Measurements from ENCODE around the gene IFITM1.
"Not testable (repeated sequence)": the region's sequence is repeated elsewhere in the genome, so short reads cannot be mapped to it uniquely, and the experiment has no call there.

IFITM1 gene

DNA sequence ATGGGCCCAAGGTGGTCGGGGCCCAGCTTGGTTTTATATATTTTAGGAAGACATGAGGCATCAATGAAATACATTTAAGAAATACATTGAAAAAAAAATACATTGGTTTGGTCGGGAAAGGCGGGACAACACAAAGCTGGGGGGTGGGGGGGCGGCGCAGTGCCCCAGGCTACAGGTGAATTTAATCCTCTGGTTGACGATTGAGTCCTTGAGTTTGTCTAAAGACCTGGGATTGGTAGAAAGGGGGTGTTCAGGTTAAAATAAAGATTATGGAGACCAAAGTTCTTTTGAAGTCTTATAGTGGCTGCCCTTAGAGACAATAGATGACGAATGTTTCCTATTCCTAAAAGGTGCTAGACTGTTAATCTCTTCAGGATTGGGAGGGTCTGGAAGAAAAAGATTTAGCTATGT lies 3.1 kb downstream of the IFITM1 start:
- Histone ChIP-seq H3K4me1 (peaks cover 0 to 27% (median 17%) of the 10 kb centered on the region in 4 donors), H3K4me3 (peak overlapping the region; percentile 50 to 51)

DNA sequence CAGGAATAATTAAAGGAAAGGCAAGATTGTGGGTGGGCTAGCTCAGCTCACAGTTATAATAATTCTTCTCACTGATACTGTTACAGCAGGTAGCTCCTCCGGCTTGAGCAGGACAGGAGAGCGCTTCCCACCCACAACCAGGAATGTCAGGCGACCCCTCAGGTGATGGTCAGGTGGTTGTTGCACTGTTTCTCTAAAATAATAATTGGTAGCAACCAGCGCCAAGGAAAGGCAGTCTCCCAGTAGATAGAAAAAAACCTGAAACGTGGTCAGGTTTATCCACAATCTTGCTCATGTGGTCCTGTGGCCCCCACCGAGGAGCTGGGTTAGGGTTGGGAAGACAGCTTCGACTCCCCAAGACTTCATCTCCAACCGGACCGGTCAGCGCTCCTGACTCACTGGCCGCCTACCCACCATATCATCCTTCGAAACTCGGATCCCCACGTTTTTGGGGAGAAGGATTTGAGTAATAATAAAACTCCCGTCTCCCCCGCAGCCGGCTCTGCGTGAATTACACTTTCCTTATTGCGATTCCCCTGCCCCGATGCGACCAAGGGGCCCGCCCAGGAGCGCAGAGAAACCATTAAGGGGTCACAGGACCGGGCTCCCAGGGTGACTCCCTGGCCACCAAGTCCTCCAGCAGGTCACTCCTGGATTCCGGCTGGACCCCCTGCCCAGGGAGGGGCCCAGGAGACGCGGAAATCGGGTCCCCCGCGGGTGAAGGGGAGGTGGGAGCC lies 4.0 kb downstream of the IFITM1 start:
- peak overlapping the region in 1 of 2 donors; percentile 46 for H3K4me3 ChIP-seq
- DNase-seq = peak; percentile 22 to 42
- H3K27me3 ChIP-seq = peaks cover 0 to 11% of the 10 kb centered on the region in 2 donors
- H3K4me1 ChIP-seq = peaks cover 0 to 24% (median 14%) of the 10 kb centered on the region in 4 donors
- intact Hi-C loops (cut with DNase I; ENCODE audit: low total_unique reads); H3K9me3 ChIP-seq; H3K36me3 ChIP-seq: not testable (repeated sequence)
- H3K27ac ChIP-seq = peak overlapping the region; percentile 28 to 55

More for the DNA sequence above, 3.1 kb downstream of the IFITM1 start:
- Histone ChIP-seq H3K27ac (peak overlapping the region in 1 of 2 donors; percentile 28), H3K27me3 (peaks cover 0 to 11% of the 10 kb centered on the region in 2 donors), H3K36me3 (no peaks in the 10 kb centered on the region), H3K9me3 (no peaks in the 10 kb centered on the region)
- TF ChIP-seq, protein P1, sequence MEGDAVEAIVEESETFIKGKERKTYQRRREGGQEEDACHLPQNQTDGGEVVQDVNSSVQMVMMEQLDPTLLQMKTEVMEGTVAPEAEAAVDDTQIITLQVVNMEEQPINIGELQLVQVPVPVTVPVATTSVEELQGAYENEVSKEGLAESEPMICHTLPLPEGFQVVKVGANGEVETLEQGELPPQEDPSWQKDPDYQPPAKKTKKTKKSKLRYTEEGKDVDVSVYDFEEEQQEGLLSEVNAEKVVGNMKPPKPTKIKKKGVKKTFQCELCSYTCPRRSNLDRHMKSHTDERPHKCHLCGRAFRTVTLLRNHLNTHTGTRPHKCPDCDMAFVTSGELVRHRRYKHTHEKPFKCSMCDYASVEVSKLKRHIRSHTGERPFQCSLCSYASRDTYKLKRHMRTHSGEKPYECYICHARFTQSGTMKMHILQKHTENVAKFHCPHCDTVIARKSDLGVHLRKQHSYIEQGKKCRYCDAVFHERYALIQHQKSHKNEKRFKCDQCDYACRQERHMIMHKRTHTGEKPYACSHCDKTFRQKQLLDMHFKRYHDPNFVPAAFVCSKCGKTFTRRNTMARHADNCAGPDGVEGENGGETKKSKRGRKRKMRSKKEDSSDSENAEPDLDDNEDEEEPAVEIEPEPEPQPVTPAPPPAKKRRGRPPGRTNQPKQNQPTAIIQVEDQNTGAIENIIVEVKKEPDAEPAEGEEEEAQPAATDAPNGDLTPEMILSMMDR (IDR thresholded peaks at IDR 0.05) = no peak
- no peak for DNase-seq
- intact Hi-C loops (cut with DNase I; ENCODE audit: low total_unique reads) = no loop called here

DNA sequence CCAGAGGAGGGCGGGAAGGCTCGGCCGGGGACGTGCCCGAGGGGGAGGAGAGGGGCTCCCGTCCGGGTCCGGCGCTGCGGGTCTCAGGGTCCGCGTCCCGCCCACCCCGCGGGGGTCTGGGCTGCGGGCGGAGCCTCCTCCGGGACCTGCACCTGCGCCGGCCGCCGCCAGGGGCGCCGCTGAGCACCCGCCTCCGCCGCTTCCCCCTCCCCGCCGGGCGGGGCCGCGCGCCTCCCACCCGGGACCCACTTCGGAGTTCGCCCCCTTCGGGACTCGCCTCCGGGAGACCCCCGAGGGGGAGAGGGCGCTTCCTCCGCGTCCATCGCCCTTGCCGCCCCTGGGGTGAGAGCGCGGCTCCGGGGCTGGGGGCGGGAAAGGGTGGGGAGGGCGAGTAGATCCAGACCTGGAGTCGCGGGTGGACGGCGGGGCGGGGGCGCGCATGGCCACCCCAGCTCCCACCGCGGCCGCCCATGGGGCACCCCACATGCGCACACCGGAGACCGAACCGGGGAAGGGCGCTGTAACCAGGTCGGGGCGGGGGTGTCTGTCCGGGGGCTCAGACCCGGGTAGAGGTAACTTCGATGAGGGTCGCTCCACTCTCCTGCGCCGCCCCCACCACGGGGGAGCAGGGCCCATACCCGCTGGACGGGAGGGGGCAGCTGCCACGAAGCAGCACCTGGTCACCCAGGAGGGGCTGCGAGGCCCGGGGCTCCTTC lies 4.7 kb downstream of the IFITM1 start:
- Histone ChIP-seq H3K4me3 (peak overlapping the region; percentile 79 to 100), H3K27me3 (peaks cover 0 to 11% of the 10 kb centered on the region in 2 donors), H3K4me1 (peaks cover 0 to 19% (median 11%) of the 10 kb centered on the region in 4 donors), H3K27ac (peak overlapping the region; percentile 93 to 100)
- peak in 1 of 2 donors; percentile 66 for DNase-seq
- intact Hi-C loops (cut with DNase I; ENCODE audit: low total_unique reads); H3K36me3 ChIP-seq; H3K9me3 ChIP-seq: not testable (repeated sequence)

DNA sequence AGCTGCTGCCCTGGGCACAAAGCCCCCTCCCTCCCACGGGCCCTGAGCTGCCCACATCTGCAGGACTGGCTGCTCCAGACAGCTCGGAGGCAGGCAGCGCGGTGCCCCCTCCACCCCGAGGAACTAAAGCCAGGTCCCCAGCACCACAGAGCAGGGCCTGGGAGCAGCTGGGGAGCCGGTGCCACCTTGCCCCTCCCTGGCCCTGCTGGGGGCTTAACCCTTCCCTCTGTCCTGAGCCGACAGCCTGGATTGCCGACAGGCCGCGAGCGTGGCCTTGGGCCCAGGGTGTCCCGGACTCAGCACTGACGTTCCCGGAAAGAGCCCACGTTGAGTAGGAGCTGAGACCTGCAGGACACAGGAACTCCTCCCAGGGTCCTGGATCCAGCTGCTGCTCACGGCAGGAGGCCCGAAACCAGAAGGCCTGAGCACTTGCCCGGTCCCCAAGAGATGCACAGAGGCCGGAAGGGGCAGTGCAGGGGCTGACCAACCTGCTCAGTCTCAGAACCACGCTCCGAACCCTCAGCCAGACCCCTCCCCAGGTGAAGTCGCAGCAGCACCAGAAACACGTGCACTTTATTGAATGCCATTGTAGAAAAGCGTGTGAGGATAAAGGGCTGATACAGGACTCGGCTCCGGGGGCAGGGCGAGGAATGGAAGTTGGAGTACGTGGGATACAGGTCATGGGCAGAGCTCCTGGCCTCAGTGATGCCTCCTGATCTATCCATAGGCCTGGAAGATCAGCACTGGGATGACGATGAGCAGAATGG lies 5.5 kb downstream of the IFITM1 start:
- TF ChIP-seq, protein P1 (IDR thresholded peaks at IDR 0.05) = peak; percentile 5 to 34
- Histone ChIP-seq H3K4me3 (peak overlapping the region; percentile 79 to 100), H3K27ac (peak overlapping the region; percentile 93 to 100), H3K4me1 (peaks cover 0 to 21% (median 11%) of the 10 kb centered on the region in 4 donors), H3K27me3 (peaks cover 0 to 11% of the 10 kb centered on the region in 2 donors)
- H3K9me3 ChIP-seq; H3K36me3 ChIP-seq; intact Hi-C loops (cut with DNase I; ENCODE audit: low total_unique reads): not testable (repeated sequence)
- DNase-seq = peak in 1 of 2 donors; percentile 76

DNA sequence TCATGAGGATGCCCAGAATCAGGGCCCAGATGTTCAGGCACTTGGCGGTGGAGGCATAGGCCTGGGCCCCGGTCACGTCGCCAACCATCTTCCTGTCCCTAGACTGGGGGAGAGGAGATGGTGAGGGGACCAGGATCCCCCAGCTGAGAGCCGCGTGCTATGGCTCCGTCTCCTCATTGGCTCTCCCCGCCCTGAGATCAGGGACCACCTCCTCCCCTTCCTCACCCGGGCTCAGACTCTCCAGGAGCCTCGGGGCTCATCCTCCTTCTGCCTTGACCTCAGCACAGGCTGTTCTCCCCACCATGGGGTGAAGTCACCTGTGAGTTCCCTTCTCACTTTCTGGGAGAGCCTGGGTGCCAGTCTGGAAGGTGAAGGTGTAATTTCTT lies 6.0 kb downstream of the IFITM1 start:
- H3K36me3 ChIP-seq; intact Hi-C loops (cut with DNase I; ENCODE audit: low total_unique reads); H3K9me3 ChIP-seq: not testable (repeated sequence)

DNA sequence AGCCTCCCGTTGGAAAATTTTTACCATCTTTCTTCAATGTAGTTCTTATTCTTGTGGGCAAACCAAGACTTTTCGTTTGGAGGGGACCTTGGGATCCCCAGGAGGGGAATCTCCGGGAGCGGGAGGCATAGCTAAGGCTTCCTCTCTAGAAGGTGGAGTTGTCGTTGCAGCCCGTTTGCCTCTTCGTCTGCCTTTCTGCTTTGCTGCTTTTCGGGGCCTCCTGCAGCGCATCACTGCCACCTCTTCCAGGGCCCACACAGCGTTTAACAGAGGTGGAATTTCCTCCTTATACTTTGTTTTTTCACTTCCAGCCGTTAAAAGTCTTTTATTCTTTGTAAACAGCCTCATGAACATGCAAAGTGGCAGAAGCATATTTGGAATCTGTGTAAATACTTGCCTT lies 10.3 kb downstream of the IFITM1 start:
- Histone ChIP-seq H3K36me3 (no peaks in the 10 kb centered on the region), H3K9me3 (no peaks in the 10 kb centered on the region), H3K4me3 (no peak overlapping the region), H3K27ac (peak overlapping the region; percentile 65 to 77), H3K27me3 (no peaks in the 10 kb centered on the region), H3K4me1 (peaks cover 8 to 40% (median 24%) of the 10 kb centered on the region in 4 donors)
- intact Hi-C loops (cut with DNase I; ENCODE audit: low total_unique reads) = loop anchor here (2.0 kb wide), 1 partner anchor 31 kb away; no protein-coding TSS in a partner anchor
- peak in 1 of 2 donors; percentile 44 for DNase-seq
- TF ChIP-seq, protein P1 (IDR thresholded peaks at IDR 0.05) = no peak

More for the DNA sequence above, 6.0 kb downstream of the IFITM1 start:
- H3K27ac ChIP-seq = peak overlapping the region; percentile 93 to 100
- H3K4me3 ChIP-seq = peak overlapping the region; percentile 79 to 100
- peaks cover 0 to 27% (median 13%) of the 10 kb centered on the region in 4 donors for H3K4me1 ChIP-seq
- peaks cover 0 to 11% of the 10 kb centered on the region in 2 donors for H3K27me3 ChIP-seq
- DNase-seq = peak in 1 of 2 donors; percentile 64

DNA sequence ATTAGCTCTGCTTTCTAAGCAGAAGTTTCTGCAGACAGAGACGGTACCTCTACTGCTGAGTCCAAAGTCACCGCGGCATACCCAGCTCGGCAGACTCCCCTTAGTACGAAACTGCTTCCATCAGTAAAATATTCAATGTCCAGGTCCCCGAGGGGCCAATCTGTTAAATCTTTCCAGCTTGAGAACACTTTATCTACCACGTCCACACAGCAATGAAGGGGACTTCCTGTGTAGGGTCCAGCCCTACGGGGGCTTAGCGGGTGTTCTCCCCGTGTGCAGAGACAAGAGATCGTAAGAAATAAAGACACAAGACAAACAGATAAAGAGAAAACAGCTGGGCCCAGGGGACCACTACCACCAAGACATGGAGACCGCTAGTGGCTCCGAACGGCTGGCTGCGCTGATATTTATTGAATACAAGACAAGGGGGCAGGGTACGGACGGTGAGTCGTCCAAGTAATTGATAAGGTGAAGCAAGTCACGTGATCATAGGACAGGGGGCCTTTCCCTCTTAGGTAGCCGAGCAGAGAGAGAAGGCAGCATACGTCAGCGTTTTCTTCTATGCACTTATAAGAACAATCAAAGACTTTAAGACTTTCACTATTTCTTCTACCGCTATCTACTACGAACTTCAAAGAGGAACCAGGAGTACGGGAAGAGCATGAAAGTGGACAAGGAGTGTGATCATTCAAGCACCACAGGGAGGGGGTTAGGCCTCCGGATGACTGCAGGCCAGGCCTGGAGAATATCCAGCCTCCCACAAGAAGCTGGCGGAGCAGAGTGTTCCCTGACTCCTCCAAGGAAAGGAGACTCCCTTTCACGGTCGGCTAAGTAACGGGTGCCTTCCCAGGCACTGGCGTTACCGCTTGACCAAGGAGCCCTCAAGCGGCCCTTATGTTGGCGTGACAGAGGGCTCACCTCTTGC lies 11.0 kb downstream of the IFITM1 start:
- H3K4me3 ChIP-seq, H3K9me3 ChIP-seq, H3K27me3 ChIP-seq, H3K36me3 ChIP-seq: not testable (repeated sequence)
- peaks cover 8 to 40% (median 24%) of the 10 kb centered on the region in 4 donors for H3K4me1 ChIP-seq
- H3K27ac ChIP-seq = peak overlapping the region; percentile 65 to 77
- intact Hi-C loops (cut with DNase I; ENCODE audit: low total_unique reads) = loop anchor here (2.0 kb wide), 1 partner anchor 30 kb away; no protein-coding TSS in a partner anchor
- DNase-seq = peak; percentile 70 to 86
